C1 segment of cervical spinal cord (tissue), 14 donors: ENCODE data around the gene OAF.
A peak's percentile ranks its signal among the peaks of the same experiment; 100 is the strongest.
"Not testable (repeated sequence)": the region's sequence is repeated elsewhere in the genome, so short reads cannot be mapped to it uniquely, and the experiment has no call there.

Experiments
- DNase-seq, 14 donors: peaks; one replicate each; lab custom pipeline; 2025; lab: John Stamatoyannopoulos, UW

Gene OAF

GRCh38 chr11:120210626-120211521, at the start of gene OAF:
Gene OAF (plus strand): TSS chr11:120211032. CDS start chr11:120211280, 248 bp downstream.
- peak in 9 of 14 donors; percentile 15 to 75 (median 36) for DNase-seq

GRCh38 chr11:120167659-120168058, 43.2 kb upstream of the OAF start:
- no peak for DNase-seq

GRCh38 chr11:120168108-120168959, 42.5 kb upstream of the OAF start:
- no peak for DNase-seq

- DNase-seq, result peak in 11 of 14 donors; percentile 34 to 86 (median 62)
Measured at GRCh38 chr11:120168960-120169681, 41.7 kb upstream of the OAF start.

GRCh38 chr11:120169981-120170698, 40.7 kb upstream of the OAF start:
- no peak for DNase-seq

- DNase-seq, result no peak
Measured at GRCh38 chr11:120170741-120171261, 40.0 kb upstream of the OAF start.

GRCh38 chr11:120172054-120172911, 38.5 kb upstream of the OAF start:
- DNase-seq, result peak in 8 of 14 donors; percentile 21 to 58 (median 32)

GRCh38 chr11:120173019-120173705, 37.7 kb upstream of the OAF start:
- DNase-seq, result no peak

GRCh38 chr11:120173807-120174206, 37.0 kb upstream of the OAF start:
- DNase-seq, result no peak

- DNase-seq, result no peak
Measured at GRCh38 chr11:120174866-120175265, 36.0 kb upstream of the OAF start.

- no peak for DNase-seq
Measured at GRCh38 chr11:120178561-120179056, 32.2 kb upstream of the OAF start.

- DNase-seq, result no peak
Measured at GRCh38 chr11:120179057-120179672, 31.7 kb upstream of the OAF start.

GRCh38 chr11:120180063-120180462, 30.8 kb upstream of the OAF start:
- not testable (repeated sequence) for DNase-seq

GRCh38 chr11:120180551-120181232, 30.1 kb upstream of the OAF start:
- peak in 3 of 14 donors; percentile 13 to 71 (median 16) for DNase-seq

GRCh38 chr11:120181376-120181975, 29.4 kb upstream of the OAF start:
- no peak for DNase-seq

- no peak for DNase-seq
Measured at GRCh38 chr11:120182372-120182771, 28.5 kb upstream of the OAF start.

- peak in 1 of 14 donors; percentile 13 for DNase-seq
Measured at GRCh38 chr11:120182790-120183491, 27.9 kb upstream of the OAF start.
